HCT116 (cell line): Measurements from ENCODE around the gene VAMP8. TPM values are rescaled to one million over a fixed set of nuclear protein-coding genes. Genes with fewer than 3 reads are reported as not detected.

Experiments
- ATAC-seq: fragments of 200-7000 bp; cut with Tn5 transposase; 2 replicates; pipeline ENCODE4 v1.9.1; 2020; ENCODE audit warnings: mild to moderate bottlenecking, moderate library complexity
- BruUV-seq: library from RNA; stranded (reverse); fragments of 400-500 nt; replicated peaks from 2 replicates; lab custom pipeline; 2021; lab: Mats Ljungman, UMichigan
- CTCF ChIA-PET: fragments of 300-600 bp; sonication (Branson Sonifier 250); formaldehyde crosslinking; loops from one replicate; lab custom pipeline; 2021; ENCODE audit warnings: antibody characterized with exemption; lab: Charles Lee
- POLR2A ChIA-PET: fragments of 300-600, 350-600 bp; sonication (Branson Sonifier 250); formaldehyde crosslinking; loops from one replicate; lab custom pipeline; 2021; ENCODE audit warnings: antibody characterized with exemption; lab: Charles Lee
- RAD21 ChIA-PET, 2 experiments: fragments of 300-600 bp; sonication (Branson Sonifier 250); formaldehyde crosslinking; loops; one replicate each; lab custom pipeline; 2023; ENCODE audit warnings: low total read pairs in 2 of 2; ENCODE audit not compliant: uncharacterized antibody in 2 of 2, unreplicated experiment in 2 of 2, low non-redundant PET in 1 of 2; lab: Charles Lee
- DNase-seq: peaks from one replicate; pipeline ENCODE4 v3.0.0-alpha.2; 2010; ENCODE audit warnings: low read depth, low spot score
- H2AFZ ChIP-seq: fragments of 200-600 bp; shearing (Covaris generic), sonication (generic); 2 replicates; pipeline ENCODE4 v1.6.1; 2017; ENCODE audit warnings: low read depth, mixed run types, mixed read lengths, antibody characterized with exemption, low read length; ENCODE audit not compliant: poor library complexity, severe bottlenecking
- H3K27ac ChIP-seq: 2 replicates; pipeline ENCODE4 v1.5.1; 2012; ENCODE audit warnings: low read depth, low read length
- H3K27me3 ChIP-seq: fragments of 200-600 bp; sonication (generic); 2 replicates; pipeline ENCODE4 v1.6.1; 2016; ENCODE audit warnings: mixed run types, low read length, mixed read lengths; ENCODE audit not compliant: insufficient read depth
- H3K36me3 ChIP-seq, 2 experiments: fragments of 200-500 bp in 1 of 2; fragments of 200-600 bp in 1 of 2; sonication (Bioruptor generic) in 1 of 2; sonication (generic) in 1 of 2; 2 replicates each; pipeline versions ENCODE4 v1.5.1 to v1.6.1; 2014 to 2016; ENCODE audit warnings: low read length in 2 of 2, inconsistent platforms in 1 of 2, mixed read lengths in 1 of 2, mixed run types in 1 of 2; ENCODE audit not compliant: insufficient read depth in 2 of 2, control insufficient read depth in 1 of 2
- H3K4me1 ChIP-seq, 2 experiments: fragments of 200-600 bp in 1 of 2; sonication (generic) in 1 of 2; 2 replicates each; pipeline versions ENCODE4 v1.5.1 to v1.6.1; 2012 to 2017; ENCODE audit warnings: low read length in 2 of 2, inconsistent platforms in 1 of 2, mild to moderate bottlenecking in 1 of 2, mixed read lengths in 1 of 2, mixed run types in 1 of 2, moderate library complexity in 1 of 2; ENCODE audit not compliant: insufficient read depth in 2 of 2, control insufficient read depth in 1 of 2
- H3K4me2 ChIP-seq: fragments of 200-600 bp; sonication (generic); 2 replicates; pipeline ENCODE4 v1.6.1; 2017; ENCODE audit warnings: mixed run types, low read length, mixed read lengths
- H3K4me3 ChIP-seq, 2 experiments: fragments of 200-600 bp in 1 of 2; sonication (generic) in 1 of 2; replicated peaks in 1 of 2; 2 replicates each; pipeline ENCODE4 v1.5.1; 2011 to 2016; ENCODE audit warnings: low read length in 2 of 2, control low read depth in 1 of 2, low read depth in 1 of 2, mild to moderate bottlenecking in 1 of 2, mixed read lengths in 1 of 2, mixed run types in 1 of 2
- H3K79me2 ChIP-seq: fragments of 200-600 bp; sonication (generic); 2 replicates; pipeline ENCODE4 v1.6.1; 2017; ENCODE audit warnings: mild to moderate bottlenecking, mixed run types, low read length, moderate library complexity, mixed read lengths; ENCODE audit not compliant: insufficient read depth
- H3K9ac ChIP-seq: fragments of 200-600 bp; sonication (generic); 2 replicates; pipeline ENCODE4 v1.6.1; 2016; ENCODE audit warnings: low read length, mixed read lengths
- H3K9me2 ChIP-seq: fragments of 200-600 bp; sonication (generic), shearing (Covaris generic); 2 replicates; pipeline ENCODE4 v1.6.1; 2017; ENCODE audit warnings: mixed run types, mild to moderate bottlenecking, moderate library complexity; ENCODE audit not compliant: insufficient read depth
- H3K9me3 ChIP-seq, 2 experiments: fragments of 200-500 bp in 1 of 2; fragments of 200-600 bp in 1 of 2; sonication (Bioruptor generic) in 1 of 2; sonication (generic) in 1 of 2; 2 replicates each; pipeline ENCODE4 v1.6.1; 2014 to 2017; ENCODE audit warnings: low read length in 2 of 2, mixed read lengths in 2 of 2, inconsistent platforms in 1 of 2, low read depth in 1 of 2, mild to moderate bottlenecking in 1 of 2, mixed run types in 1 of 2, moderate library complexity in 1 of 2; ENCODE audit not compliant: control insufficient read depth in 1 of 2, insufficient read depth in 1 of 2
- H4K20me1 ChIP-seq: fragments of 200-600 bp; sonication (generic), shearing (Covaris generic); 2 replicates; pipeline ENCODE4 v1.6.1; 2017; ENCODE audit warnings: mixed run types, mild to moderate bottlenecking, moderate library complexity; ENCODE audit not compliant: insufficient read depth
- ATF3 ChIP-seq: IDR thresholded peaks from 2 replicates; pipeline ENCODE4 v1.6.1; 2012
- CBX3 ChIP-seq: IDR thresholded peaks from 2 replicates; pipeline ENCODE4 v1.6.1; 2012; ENCODE audit warnings: low read depth
- CEBPB ChIP-seq: IDR thresholded peaks from 2 replicates; pipeline ENCODE4 v1.6.1; 2012; ENCODE audit warnings: low read depth
- CTCF ChIP-seq, 3 experiments: fragments of 200-600 bp in 1 of 3; sonication (generic) in 1 of 3; IDR thresholded peaks in 2 of 3; conservative IDR thresholded peaks in 1 of 3; 2 replicates each; pipeline ENCODE4 v1.5.1; 2012 to 2017; ENCODE audit warnings: low read depth in 2 of 3, low read length in 2 of 3, antibody characterized with exemption in 1 of 3, borderline replicate concordance in 1 of 3, control low read depth in 1 of 3, mild to moderate bottlenecking in 1 of 3, mixed read lengths in 1 of 3, mixed run types in 1 of 3, moderate library complexity in 1 of 3; ENCODE audit not compliant: insufficient read depth in 1 of 3
- EZH2 ChIP-seq: fragments of 200-600 bp; sonication (generic); IDR thresholded peaks from 2 replicates; pipeline ENCODE4 v1.6.1; 2017; ENCODE audit warnings: antibody characterized with exemption, mixed run types
- EZH2phosphoT487 ChIP-seq: fragments of 200-600 bp; IDR thresholded peaks from 2 replicates; pipeline ENCODE4 v1.6.1; 2018; ENCODE audit warnings: antibody characterized with exemption, borderline replicate concordance
- JUND ChIP-seq: IDR thresholded peaks from 2 replicates; pipeline ENCODE4 v1.6.1; 2012
- POLR2A ChIP-seq: IDR thresholded peaks from 2 replicates; pipeline ENCODE4 v1.7.0; 2011; ENCODE audit warnings: borderline replicate concordance; ENCODE audit not compliant: insufficient read depth, insufficient read length; ENCODE audit errors: extremely low read depth
- POLR2AphosphoS5 ChIP-seq: IDR thresholded peaks from 2 replicates; pipeline ENCODE4 v1.6.1; 2011; ENCODE audit warnings: mild to moderate bottlenecking, low read depth, low read length, moderate library complexity
- REST ChIP-seq: IDR thresholded peaks from 2 replicates; pipeline ENCODE4 v1.6.1; 2012; ENCODE audit warnings: low read depth
- SIN3A ChIP-seq: IDR thresholded peaks from 2 replicates; pipeline ENCODE4 v1.6.1; 2012; ENCODE audit warnings: low read depth
- SP1 ChIP-seq: IDR thresholded peaks from 2 replicates; pipeline ENCODE4 v1.6.1; 2012; ENCODE audit warnings: low read depth
- SRF ChIP-seq: IDR thresholded peaks from 2 replicates; pipeline ENCODE4 v1.6.1; 2012; ENCODE audit warnings: low read depth
- TCF7L2 ChIP-seq: IDR thresholded peaks from 2 replicates; pipeline ENCODE4 v1.7.0; 2011; ENCODE audit warnings: borderline replicate concordance, inconsistent platforms; ENCODE audit not compliant: insufficient read depth, insufficient read length; ENCODE audit errors: extremely low read depth
- ZNF274 ChIP-seq: fragments of 200-500 bp; sonication (Bioruptor generic); IDR thresholded peaks from 2 replicates; pipeline ENCODE4 v1.6.1; 2014; ENCODE audit warnings: mild to moderate bottlenecking, low read depth, low read length, inconsistent platforms
- intact Hi-C: fragments of 100-400 bp; cut with micrococcal nuclease; formaldehyde crosslinking; loops from 2 replicates; pipeline ENCODE4 v1.10.0; 2022
- total RNA-seq: library from RNA; stranded (reverse); gene quantifications from one replicate; pipeline ENCODE4 v1.2.1, GENCODE V29; 2021; ENCODE audit not compliant: unreplicated experiment

The VAMP8 gene
- total RNA-seq, 1 experiment from 2014 or later: 52.6 TPM

DNA sequence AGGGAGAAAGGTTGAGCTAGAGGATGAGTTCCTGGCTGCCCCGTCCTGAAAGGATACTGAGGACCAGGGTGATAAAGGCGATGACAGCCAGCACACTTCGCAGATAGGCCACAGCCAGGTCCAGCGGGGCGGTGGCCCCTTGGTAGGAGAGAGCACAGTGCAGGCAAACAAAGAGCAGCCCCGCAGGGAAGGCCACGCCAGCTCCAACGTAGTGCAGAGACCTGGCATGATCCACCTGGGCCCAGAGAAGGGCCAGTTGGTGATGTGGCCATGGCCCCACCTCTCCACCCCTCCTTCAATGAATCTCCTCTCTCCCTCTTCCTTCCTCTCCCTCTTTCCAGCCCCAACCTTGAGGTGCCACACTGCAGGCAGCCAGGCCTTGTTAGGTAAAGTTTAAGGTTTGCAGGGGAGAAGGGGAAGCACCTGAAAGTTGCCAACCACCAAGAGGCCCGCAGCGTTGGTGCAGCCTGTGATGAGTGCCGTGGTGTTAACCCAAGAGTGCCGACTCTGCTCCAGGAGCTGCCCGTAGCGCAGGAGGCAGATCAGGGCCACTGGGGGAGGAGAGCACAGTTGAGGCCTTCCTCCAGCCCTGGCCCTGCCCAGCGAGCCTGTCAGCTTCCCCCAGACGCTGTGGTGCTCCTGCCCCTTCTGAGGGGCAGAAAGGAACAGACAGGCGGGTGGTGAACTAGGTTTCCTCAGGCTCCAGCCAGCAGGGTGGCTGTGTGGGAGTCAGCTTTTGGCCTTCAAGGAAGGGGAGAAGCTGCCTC, 22.3 kb downstream of the VAMP8 start:
- CTCF ChIA-PET: no interaction called here
- no peak overlapping the region for H3K4me3 ChIP-seq
- no peak overlapping the region for H3K4me2 ChIP-seq
- H3K27ac ChIP-seq: no peak overlapping the region
- no peaks in the 10 kb centered on the region for H3K27me3 ChIP-seq
- no peaks in the 10 kb centered on the region for H3K9me2 ChIP-seq
- DNase-seq (no peak), ATAC-seq (no peak)
- H3K9ac ChIP-seq: no peak overlapping the region
- POLR2A ChIA-PET: no interaction called here
- TF ChIP-seq TCF7L2 (no peak), CBX3 (no peak), SP1 (no peak)
- no peak overlapping the region for H2AFZ ChIP-seq
- H3K36me3 ChIP-seq: peaks cover 4 to 5% of the 10 kb centered on the region in 2 experiments; a peak in 3 of 4 replicates
- H4K20me1 ChIP-seq: no peaks in the 10 kb centered on the region
- peaks cover 11 to 29% of the 10 kb centered on the region in 2 experiments for H3K4me1 ChIP-seq
- peaks cover 18% of the 10 kb centered on the region for H3K79me2 ChIP-seq
- intact Hi-C loops: loop anchor here (5.0 kb wide), 1 partner anchor 187 kb away; the partner anchor contains the start of gene CAPG
- H3K9me3 ChIP-seq: no peaks in the 10 kb centered on the region
- RAD21 ChIA-PET: no interaction called here
- BruUV-seq: no TSS peak

GRCh38 chr2:85600235-85600575, 22.8 kb downstream of the VAMP8 start:
- no peak overlapping the region for H3K27ac ChIP-seq
- TF ChIP-seq POLR2AphosphoS5: no peak
- no peak for TF ChIP-seq CEBPB
- no peak for TF ChIP-seq CTCF (IDR thresholded peaks at IDR 0.05 in 2 of 3, conservative IDR thresholded peaks at IDR 0.05 in 1 of 3; ENCODE audit: borderline replicate concordance in 1 of 3, insufficient read depth in 1 of 3, low read depth in 2 of 3, low read length in 2 of 3)
- no peak for TF ChIP-seq SIN3A
- no peak for TF ChIP-seq REST
- no peak for TF ChIP-seq EZH2phosphoT487
- no peak for TF ChIP-seq JUND
- no peak for TF ChIP-seq ATF3
- no peak for TF ChIP-seq CBX3
- TF ChIP-seq EZH2: no peak
- TF ChIP-seq POLR2A: no peak
- TF ChIP-seq SRF: no peak
- TF ChIP-seq ZNF274: no peak

More at GRCh38 chr2:85600235-85600575, 22.8 kb downstream of the VAMP8 start:
- H3K36me3 ChIP-seq: peaks cover 4 to 5% of the 10 kb centered on the region in 2 experiments; a peak in 3 of 4 replicates
- no peaks in the 10 kb centered on the region for H3K9me2 ChIP-seq
- H3K4me3 ChIP-seq: no peak overlapping the region
- CTCF ChIA-PET: no interaction called here
- RAD21 ChIA-PET: no interaction called here
- no peak overlapping the region for H3K4me2 ChIP-seq
- DNase-seq (no peak), ATAC-seq (no peak)
- no peak overlapping the region for H3K9ac ChIP-seq
- BruUV-seq: no TSS peak
- H3K9me3 ChIP-seq: no peaks in the 10 kb centered on the region
- no peaks in the 10 kb centered on the region for H4K20me1 ChIP-seq
- no peak overlapping the region for H2AFZ ChIP-seq
- intact Hi-C loops: loop anchor here (5.0 kb wide), 1 partner anchor 188 kb away; the partner anchor contains the start of gene CAPG
- no peaks in the 10 kb centered on the region for H3K27me3 ChIP-seq
- POLR2A ChIA-PET: interaction anchor here (0.6 kb wide), 1 partner anchor 12 kb away, joined by 3 read pairs; the partner anchor contains the start of gene C2orf68
- H3K4me1 ChIP-seq: peaks cover 11 to 25% of the 10 kb centered on the region in 2 experiments
- H3K79me2 ChIP-seq: peaks cover 18% of the 10 kb centered on the region
